ENCODE results near the gene PADI6. TPM values are rescaled to one million over a fixed set of nuclear protein-coding genes. Genes with fewer than 3 reads are reported as not detected.

PADI6 gene
- total RNA-seq, 2 experiments from 2014 or later: not detected

GRCh38 chr1:17381161-17381560 lies 9.2 kb downstream of the PADI6 start:
- Mint-ChIP-seq H3K27ac (no peak overlapping the region), H3K4me1 (ENCODE audit: low read depth) (no peaks in the 10 kb centered on the region), H3K36me3 (ENCODE audit: low read depth) (no peaks in the 10 kb centered on the region), H3K27me3 (peaks cover 22% of the 10 kb centered on the region), H3K9me3 (no peaks in the 10 kb centered on the region), H3K4me3 (no peak overlapping the region)
- TF ChIP-seq CTCF (IDR thresholded peaks at IDR 0.05): no peak
- Histone ChIP-seq H3K9me3 (ENCODE audit: control insufficient read depth in 1 of 2, insufficient read depth in 1 of 2, low read length in 2 of 2) (no peaks in the 10 kb centered on the region), H3K27ac (ENCODE audit: low read depth in 1 of 2, low read length in 2 of 2) (no peak overlapping the region), H3K4me3 (ENCODE audit: low read length) (no peak overlapping the region), H3K36me3 (ENCODE audit: insufficient read depth, low read length) (no peaks in the 10 kb centered on the region), H3K27me3 (ENCODE audit: control insufficient read depth in 1 of 2, insufficient read depth in 2 of 2, low read length in 2 of 2) (peaks cover 3 to 7% of the 10 kb centered on the region in 2 experiments), H3K4me1 (ENCODE audit: insufficient read depth, low read length) (no peaks in the 10 kb centered on the region)
- CTCF ChIA-PET: no interaction called here
- POLR2A ChIA-PET: no interaction called here
- DNase-seq: no peak
- intact Hi-C loops (cut with DNase I, micrococcal nuclease): no loop called here
- ATAC-seq (ENCODE audit: poor library complexity): no peak

GRCh38 chr1:17392199-17392740 lies 20.3 kb downstream of the PADI6 start:
- Mint-ChIP-seq H3K36me3 (ENCODE audit: low read depth) (no peaks in the 10 kb centered on the region), H3K27ac (no peak overlapping the region), H3K9me3 (no peaks in the 10 kb centered on the region), H3K27me3 (peaks cover 3% of the 10 kb centered on the region), H3K4me1 (ENCODE audit: low read depth) (no peaks in the 10 kb centered on the region), H3K4me3 (no peak overlapping the region)
- ChIA-PET CTCF (no interaction called here), POLR2A (no interaction called here)
- H3K4me3 ChIP-seq (ENCODE audit: low read length): no peak overlapping the region
- no peaks in the 10 kb centered on the region for H3K36me3 ChIP-seq (ENCODE audit: insufficient read depth, low read length)
- TF ChIP-seq CTCF (IDR thresholded peaks at IDR 0.05): no peak
- no peak overlapping the region for H3K27ac ChIP-seq (ENCODE audit: low read depth in 1 of 2, low read length in 2 of 2)
- no peaks in the 10 kb centered on the region for H3K9me3 ChIP-seq (ENCODE audit: control insufficient read depth in 1 of 2, insufficient read depth in 1 of 2, low read length in 2 of 2)
- no peak for ATAC-seq (ENCODE audit: poor library complexity)
- no peak for DNase-seq
- H3K27me3 ChIP-seq (ENCODE audit: control insufficient read depth in 1 of 2, insufficient read depth in 2 of 2, low read length in 2 of 2): peaks cover 0 to 5% of the 10 kb centered on the region in 2 experiments
- intact Hi-C loops (cut with DNase I, micrococcal nuclease): no loop called here
- H3K4me1 ChIP-seq (ENCODE audit: insufficient read depth, low read length): peaks cover 6% of the 10 kb centered on the region

GRCh38 chr1:17393230-17393629 lies 21.2 kb downstream of the PADI6 start:
- POLR2A ChIA-PET: no interaction called here
- H3K4me3 Mint-ChIP-seq: no peak overlapping the region
- TF ChIP-seq CTCF (IDR thresholded peaks at IDR 0.05): no peak

More at GRCh38 chr1:17393230-17393629, 21.2 kb downstream of the PADI6 start:
- Histone ChIP-seq H3K4me1 (ENCODE audit: insufficient read depth, low read length) (peaks cover 6% of the 10 kb centered on the region), H3K9me3 (ENCODE audit: control insufficient read depth in 1 of 2, insufficient read depth in 1 of 2, low read length in 2 of 2) (no peaks in the 10 kb centered on the region), H3K4me3 (ENCODE audit: low read length) (no peak overlapping the region), H3K36me3 (ENCODE audit: insufficient read depth, low read length) (no peaks in the 10 kb centered on the region), H3K27ac (ENCODE audit: low read depth in 1 of 2, low read length in 2 of 2) (no peak overlapping the region), H3K27me3 (ENCODE audit: control insufficient read depth in 1 of 2, insufficient read depth in 2 of 2, low read length in 2 of 2) (peaks cover 0 to 5% of the 10 kb centered on the region in 2 experiments)
- DNase-seq: no peak
- H3K36me3 Mint-ChIP-seq (ENCODE audit: low read depth): no peaks in the 10 kb centered on the region
- H3K27me3 Mint-ChIP-seq: no peaks in the 10 kb centered on the region
- no peaks in the 10 kb centered on the region for H3K4me1 Mint-ChIP-seq (ENCODE audit: low read depth)
- ATAC-seq (ENCODE audit: poor library complexity): no peak
- H3K9me3 Mint-ChIP-seq: no peaks in the 10 kb centered on the region
- CTCF ChIA-PET: no interaction called here
- no peak overlapping the region for H3K27ac Mint-ChIP-seq
- intact Hi-C loops (cut with DNase I, micrococcal nuclease): no loop called here
